Measurements from ENCODE around the gene TERB2.
"Not testable (repeated sequence)": the region's sequence is repeated elsewhere in the genome, so short reads cannot be mapped to it uniquely, and the experiment has no call there.

TERB2 gene

GRCh38 chr15:45003731-45004410, 47.4 kb downstream of the TERB2 start:
- DNase-seq: not testable (repeated sequence)

DNA sequence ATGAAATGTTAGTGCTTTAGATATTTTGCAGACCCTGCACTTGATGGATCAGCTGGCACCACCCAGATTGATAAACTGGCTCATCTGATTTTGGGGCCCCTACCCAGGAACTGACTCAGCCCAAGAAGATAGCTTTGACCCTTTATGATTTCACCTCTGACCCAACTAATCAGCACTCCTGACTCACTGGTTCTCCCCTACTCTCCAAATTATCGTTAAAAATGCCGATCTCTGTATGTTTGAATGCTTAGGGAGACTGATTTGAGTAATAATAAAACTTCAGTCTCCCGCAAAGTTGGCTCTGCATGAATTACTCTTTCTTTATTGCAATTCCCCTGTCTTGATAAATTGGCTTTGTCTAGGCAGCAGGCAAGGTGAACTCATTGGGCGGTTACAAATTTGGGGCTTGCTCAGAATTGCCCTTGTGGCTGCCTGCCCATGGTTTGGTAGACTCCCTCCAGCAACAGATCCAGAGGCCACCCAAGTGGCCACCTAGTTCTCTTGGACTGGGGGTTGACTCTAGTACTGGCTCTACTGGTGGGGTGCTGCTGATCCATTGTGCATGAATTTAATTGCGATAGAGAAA, 48.2 kb downstream of the TERB2 start:
- not testable (repeated sequence) for DNase-seq

DNA sequence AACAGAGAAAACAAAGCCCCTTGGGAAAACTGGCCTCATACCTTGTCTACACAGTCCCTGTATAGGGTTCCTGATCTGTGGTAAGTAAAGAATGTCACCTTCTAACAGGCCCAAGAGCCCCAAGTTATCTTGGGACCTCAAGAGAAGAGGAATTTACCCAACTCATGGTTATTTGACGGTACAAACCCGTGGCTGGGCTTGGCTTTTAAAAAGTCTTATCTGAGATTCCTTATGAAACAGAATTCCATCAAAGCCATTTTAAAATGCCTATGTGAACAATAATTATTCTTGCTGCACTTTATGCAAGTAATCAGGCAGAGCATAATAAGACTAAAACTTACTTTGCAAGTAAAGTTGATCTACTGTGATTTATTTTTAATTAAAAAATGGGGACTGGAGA, 52.6 kb downstream of the TERB2 start:
- no peak for DNase-seq

GRCh38 chr15:45015114-45015513, 58.6 kb downstream of the TERB2 start:
- DNase-seq: not testable (repeated sequence)

- DNase-seq: not testable (repeated sequence)
Observed at GRCh38 chr15:45020222-45020900, 63.9 kb downstream of the TERB2 start.

GRCh38 chr15:45020901-45021259, 64.4 kb downstream of the TERB2 start:
- DNase-seq: not testable (repeated sequence)

DNA sequence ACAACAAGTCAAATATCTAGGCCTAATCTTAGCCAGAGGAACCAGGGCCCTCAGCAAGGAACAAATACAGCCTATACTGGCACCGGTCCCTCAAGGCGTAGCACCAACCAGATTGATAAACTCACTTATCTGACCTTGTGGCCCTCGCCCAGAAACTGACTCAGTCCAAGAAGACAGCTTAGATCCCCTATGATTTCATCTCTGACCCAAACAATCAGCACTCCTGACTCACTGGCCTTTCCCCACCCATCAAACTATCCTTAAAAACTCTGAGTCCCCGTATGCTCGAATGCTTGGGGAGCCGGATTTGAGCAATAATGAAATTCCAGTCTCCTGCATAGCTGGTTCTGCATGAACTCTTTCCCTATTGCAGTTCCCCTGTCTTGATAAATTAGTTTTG, 64.9 kb downstream of the TERB2 start:
- no peak for DNase-seq

DNA sequence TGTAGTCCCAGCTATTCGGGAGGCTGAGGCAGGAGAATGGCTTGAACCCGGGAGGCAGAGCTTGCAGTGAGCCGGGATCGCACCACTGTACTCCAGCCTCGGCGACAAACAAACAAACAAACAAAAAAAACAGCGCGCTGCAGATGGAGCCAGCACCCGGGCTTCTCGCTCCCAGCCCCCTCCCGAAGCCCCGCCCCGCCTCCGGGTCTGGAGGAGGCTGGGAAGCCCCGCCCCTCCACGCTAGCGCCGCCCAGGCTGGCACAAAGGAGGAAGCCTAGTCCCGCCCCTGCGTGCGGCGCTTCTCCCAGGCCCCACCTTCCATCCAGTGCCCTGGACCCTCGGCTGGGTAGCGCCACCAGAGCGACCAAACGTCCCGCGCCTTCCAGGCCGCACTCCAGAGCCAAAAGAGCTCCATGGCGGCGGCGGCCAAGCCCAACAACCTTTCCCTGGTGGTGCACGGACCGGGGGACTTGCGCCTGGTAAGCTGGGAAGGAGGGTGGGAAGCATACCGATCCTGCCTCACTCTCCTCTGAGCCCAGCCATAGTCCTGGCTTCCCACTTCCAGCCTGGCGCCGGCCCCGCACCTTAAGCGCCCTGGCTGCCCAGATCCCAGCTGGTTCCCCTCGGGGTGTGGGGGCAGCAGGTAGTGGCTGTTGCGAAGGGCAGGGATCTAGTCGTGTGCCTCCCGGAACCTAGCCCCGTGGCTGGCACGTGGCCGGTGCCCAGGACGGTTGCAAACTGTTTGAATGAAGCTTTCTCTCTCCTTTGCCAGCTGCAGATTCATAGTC, 66.6 kb downstream of the TERB2 start, which contains the start of gene SORD:
Gene SORD (plus strand): TSS at position 325 of the 788 bp plus-strand sequence. CDS start 89 bp downstream, at position 414.
- peak; percentile 90 for DNase-seq

- no peak for DNase-seq
Observed at GRCh38 chr15:45023659-45024225, 67.3 kb downstream of the TERB2 start.

- DNase-seq: not testable (repeated sequence)
Observed at GRCh38 chr15:45024649-45025048, 68.2 kb downstream of the TERB2 start.

DNA sequence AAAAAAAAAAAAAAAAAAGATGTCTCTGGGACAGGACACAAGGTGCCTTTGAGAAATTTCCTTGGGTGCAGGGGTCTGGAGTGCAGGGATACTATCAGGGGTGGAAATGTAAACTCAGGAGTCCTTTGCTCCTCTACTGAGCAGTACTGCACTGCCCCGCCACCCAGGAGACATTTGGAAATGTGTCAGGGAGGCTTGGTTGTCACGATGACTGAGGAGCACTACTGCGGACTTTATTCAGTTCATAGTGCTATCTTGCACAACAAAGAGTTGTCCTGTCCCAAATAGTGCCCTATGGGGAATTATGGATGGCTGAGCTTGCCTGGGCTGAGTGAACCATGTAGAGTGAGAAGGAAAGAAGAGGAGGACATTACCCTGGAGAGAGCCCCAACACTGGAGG, 69.1 kb downstream of the TERB2 start:
- DNase-seq: not testable (repeated sequence)

- DNase-seq: no peak
Observed at GRCh38 chr15:45026651-45027190, 70.2 kb downstream of the TERB2 start.

DNA sequence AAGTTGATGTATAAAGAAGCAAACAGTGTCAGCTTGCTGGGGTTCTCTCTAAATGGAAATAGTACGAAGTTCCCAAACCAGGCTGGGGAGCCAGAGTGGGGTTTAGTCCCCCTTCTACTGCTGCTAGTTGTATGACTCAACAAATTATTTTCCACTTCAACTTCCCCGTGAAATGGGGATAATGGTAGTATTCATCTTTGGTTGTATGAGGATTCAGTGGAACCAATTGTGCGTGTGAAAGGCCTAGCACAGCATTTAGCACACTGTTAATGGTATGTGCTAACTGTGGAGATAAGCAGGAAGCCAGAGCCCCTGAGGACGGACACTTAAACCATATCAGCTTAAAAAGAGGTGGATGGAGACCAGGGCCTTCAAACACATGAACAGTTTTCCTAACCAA, 70.7 kb downstream of the TERB2 start:
- DNase-seq: no peak
